Trophoblast cell (in vitro differentiated cells and primary cell): Measurements from ENCODE around the gene VWCE.

Experiments used
- DNase-seq, 2 donors: peaks; one replicate each; pipeline ENCODE4 v3.0.0-alpha.2; 2016
- H2AFZ ChIP-seq: 2 replicates; pipeline ENCODE4 v1.6.1; 2013; ENCODE audit warnings: low read length, moderate library complexity, mild to moderate bottlenecking; ENCODE audit not compliant: insufficient read depth, poor library complexity
- H2AK5ac ChIP-seq: 2 replicates; pipeline ENCODE4 v1.6.1; 2013; ENCODE audit warnings: mild to moderate bottlenecking, low read length
- H2BK120ac ChIP-seq: 2 replicates; pipeline ENCODE4 v1.6.1; 2013; ENCODE audit warnings: low read length, mild to moderate bottlenecking, moderate library complexity; ENCODE audit not compliant: insufficient read depth, poor library complexity
- H2BK12ac ChIP-seq: 2 replicates; pipeline ENCODE4 v1.6.1; 2013; ENCODE audit warnings: mild to moderate bottlenecking, low read length, moderate library complexity
- H2BK5ac ChIP-seq: 2 replicates; pipeline ENCODE4 v1.6.1; 2013; ENCODE audit warnings: low read length, low read depth, moderate library complexity, mild to moderate bottlenecking; ENCODE audit not compliant: poor library complexity
- H3K14ac ChIP-seq: 2 replicates; pipeline ENCODE4 v1.6.1; 2013; ENCODE audit warnings: mild to moderate bottlenecking, low read length
- H3K18ac ChIP-seq: 2 replicates; pipeline ENCODE4 v1.6.1; 2013; ENCODE audit warnings: mild to moderate bottlenecking, low read length
- H3K23ac ChIP-seq: 2 replicates; pipeline ENCODE4 v1.6.1; 2013; ENCODE audit warnings: low read length
- H3K27ac ChIP-seq: 2 replicates; pipeline ENCODE4 v1.5.1; 2013; ENCODE audit warnings: low read depth, mild to moderate bottlenecking, inconsistent platforms, low read length, moderate library complexity
- H3K27me3 ChIP-seq: 2 replicates; pipeline ENCODE4 v1.6.1; 2013; ENCODE audit warnings: inconsistent platforms, mild to moderate bottlenecking, low read length, moderate library complexity; ENCODE audit not compliant: insufficient read depth
- H3K36me3 ChIP-seq, 2 experiments: 1 replicate in 1 of 2; 2 replicates in 1 of 2; pipeline ENCODE4 v1.6.1; 2013; ENCODE audit warnings: low read length in 2 of 2, mild to moderate bottlenecking in 2 of 2, moderate library complexity in 1 of 2; ENCODE audit not compliant: insufficient read depth in 2 of 2, control insufficient read depth in 1 of 2
- H3K4ac ChIP-seq: 2 replicates; pipeline ENCODE4 v1.6.1; 2013; ENCODE audit warnings: low read depth, mild to moderate bottlenecking, low read length, moderate library complexity
- H3K4me1 ChIP-seq, 2 experiments: 1 replicate in 1 of 2; 2 replicates in 1 of 2; pipeline ENCODE4 v1.6.1; 2013; ENCODE audit warnings: low read length in 2 of 2, mild to moderate bottlenecking in 2 of 2, moderate library complexity in 1 of 2; ENCODE audit not compliant: insufficient read depth in 2 of 2, control insufficient read depth in 1 of 2
- H3K4me2 ChIP-seq: 2 replicates; pipeline ENCODE4 v1.6.1; 2013; ENCODE audit warnings: inconsistent platforms, mild to moderate bottlenecking, low read length, moderate library complexity
- H3K4me3 ChIP-seq: 2 replicates; pipeline ENCODE4 v1.5.1; 2013; ENCODE audit warnings: mild to moderate bottlenecking, low read depth, low read length, inconsistent platforms
- H3K79me1 ChIP-seq: one replicate; pipeline ENCODE4 v1.6.1; 2013; ENCODE audit warnings: low read length
- H3K79me2 ChIP-seq: 2 replicates; pipeline ENCODE4 v1.6.1; 2013; ENCODE audit warnings: low read length, mild to moderate bottlenecking; ENCODE audit not compliant: control insufficient read depth, insufficient read depth, poor library complexity
- H3K9ac ChIP-seq: 2 replicates; pipeline ENCODE4 v1.6.1; 2013; ENCODE audit warnings: mild to moderate bottlenecking, low read length
- H3K9me3 ChIP-seq: 2 replicates; pipeline ENCODE4 v1.6.1; 2013; ENCODE audit warnings: low read depth, mild to moderate bottlenecking, control low read depth, inconsistent platforms, low read length; ENCODE audit not compliant: insufficient read depth
- H4K12ac ChIP-seq: 2 replicates; pipeline ENCODE4 v1.6.1; 2013; ENCODE audit warnings: low read depth, mild to moderate bottlenecking, low read length, moderate library complexity
- H4K8ac ChIP-seq: 2 replicates; pipeline ENCODE4 v1.6.1; 2013; ENCODE audit warnings: low read depth, mild to moderate bottlenecking, low read length, moderate library complexity
- H4K91ac ChIP-seq: one replicate; pipeline ENCODE4 v1.6.1; 2013; ENCODE audit warnings: low read depth, mild to moderate bottlenecking, low read length, moderate library complexity
- WGBS: extraction: QIAGEN DNeasy Blood & Tissue Kit; methylation state at CpG from one replicate; pipeline ENCODE4 v1.1.7; 2013; ENCODE audit warnings: missing lambda C conversion rate; ENCODE audit not compliant: insufficient read length, insufficient coverage; ENCODE audit errors: extremely low coverage; 5-methylcytosine and 5-hydroxymethylcytosine counted together

Gene VWCE

DNA sequence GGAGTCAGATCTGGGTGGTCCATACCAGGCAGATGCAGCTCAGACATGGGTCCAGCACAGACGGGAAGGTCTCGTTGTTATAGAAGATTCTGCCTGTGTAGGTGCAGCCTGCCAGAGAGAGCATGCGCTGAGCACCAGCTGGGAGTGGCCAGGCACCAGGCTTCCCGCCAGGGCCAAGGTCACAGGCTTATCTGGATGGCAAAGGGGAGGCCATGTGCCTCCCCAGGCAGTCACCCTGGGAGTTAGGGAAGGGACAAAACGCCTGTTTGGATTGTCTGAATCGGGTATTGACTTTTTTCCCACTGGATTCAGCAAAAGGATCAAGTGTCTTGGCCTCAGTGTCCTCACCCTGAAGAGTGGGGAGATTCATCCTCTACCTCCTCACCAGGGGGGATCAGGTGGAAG, 27.7 kb downstream of the VWCE start:
- no peak overlapping the region for H2AK5ac ChIP-seq
- no peak overlapping the region for H3K27ac ChIP-seq
- DNase-seq, result no peak
- H4K91ac ChIP-seq, result no peak overlapping the region
- no peak overlapping the region for H4K12ac ChIP-seq
- H2AFZ ChIP-seq, result no peak overlapping the region
- no peak overlapping the region for H3K9ac ChIP-seq
- H3K36me3 ChIP-seq, result peaks cover 0 to 4% of the 10 kb centered on the region in 2 experiments
- H3K27me3 ChIP-seq, result no peaks in the 10 kb centered on the region
- H3K4me2 ChIP-seq, result no peak overlapping the region
- no CpG with 5 or more reads among the region's 6 CpGs for WGBS
- no peak overlapping the region for H3K4me3 ChIP-seq
- no peaks in the 10 kb centered on the region for H3K79me1 ChIP-seq
- peaks cover 2% of the 10 kb centered on the region for H3K9me3 ChIP-seq
- no peak overlapping the region for H2BK12ac ChIP-seq
- H3K14ac ChIP-seq, result no peak overlapping the region
- no peak overlapping the region for H2BK5ac ChIP-seq
- H3K79me2 ChIP-seq, result no peaks in the 10 kb centered on the region
- H2BK120ac ChIP-seq, result no peak overlapping the region
- no peak overlapping the region for H4K8ac ChIP-seq
- H3K4ac ChIP-seq, result no peak overlapping the region
- no peak overlapping the region for H3K18ac ChIP-seq
- no peaks in the 10 kb centered on the region for H3K4me1 ChIP-seq
- H3K23ac ChIP-seq, result no peak overlapping the region

DNA sequence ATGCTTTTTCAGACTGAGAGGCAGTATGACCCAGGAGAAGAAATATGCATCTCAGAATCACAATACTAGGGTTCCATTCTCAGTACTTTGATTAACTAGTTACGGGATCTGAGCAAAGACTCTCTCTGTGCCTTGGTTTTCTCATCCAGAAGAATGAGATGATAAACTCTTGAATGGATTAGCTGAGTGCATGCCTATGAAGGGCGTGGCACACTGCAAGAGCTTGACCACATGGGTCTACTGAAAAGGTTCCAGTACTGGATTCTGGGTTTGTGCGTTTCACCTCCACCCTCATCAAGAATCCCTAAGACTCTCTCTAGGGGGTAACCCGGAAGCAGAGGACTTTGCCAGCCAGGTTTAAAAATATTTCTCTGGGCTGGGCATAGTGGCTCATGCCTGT, 28.5 kb downstream of the VWCE start:
- H2AFZ ChIP-seq, result no peak overlapping the region
- no peak overlapping the region for H2BK5ac ChIP-seq
- H3K18ac ChIP-seq, result no peak overlapping the region
- peak in 1 of 2 donors; percentile 46 for DNase-seq
- no peaks in the 10 kb centered on the region for H3K79me1 ChIP-seq
- H3K14ac ChIP-seq, result no peak overlapping the region
- no peak overlapping the region for H3K23ac ChIP-seq
- H3K36me3 ChIP-seq, result peaks cover 0 to 3% of the 10 kb centered on the region in 2 experiments
- no peak overlapping the region for H3K4ac ChIP-seq
- H3K79me2 ChIP-seq, result no peaks in the 10 kb centered on the region
- no peak overlapping the region for H3K27ac ChIP-seq
- H2BK12ac ChIP-seq, result no peak overlapping the region
- H3K9ac ChIP-seq, result no peak overlapping the region
- H2AK5ac ChIP-seq, result no peak overlapping the region
- no peak overlapping the region for H2BK120ac ChIP-seq
- no peak overlapping the region for H3K4me2 ChIP-seq
- H3K4me3 ChIP-seq, result no peak overlapping the region
- no peak overlapping the region for H4K12ac ChIP-seq
- H4K91ac ChIP-seq, result no peak overlapping the region
- no peak overlapping the region for H4K8ac ChIP-seq
- H3K9me3 ChIP-seq, result peaks cover 2% of the 10 kb centered on the region
- H3K27me3 ChIP-seq, result no peaks in the 10 kb centered on the region
- no CpG with 5 or more reads among the region's 4 CpGs for WGBS
- H3K4me1 ChIP-seq, result no peaks in the 10 kb centered on the region

DNA sequence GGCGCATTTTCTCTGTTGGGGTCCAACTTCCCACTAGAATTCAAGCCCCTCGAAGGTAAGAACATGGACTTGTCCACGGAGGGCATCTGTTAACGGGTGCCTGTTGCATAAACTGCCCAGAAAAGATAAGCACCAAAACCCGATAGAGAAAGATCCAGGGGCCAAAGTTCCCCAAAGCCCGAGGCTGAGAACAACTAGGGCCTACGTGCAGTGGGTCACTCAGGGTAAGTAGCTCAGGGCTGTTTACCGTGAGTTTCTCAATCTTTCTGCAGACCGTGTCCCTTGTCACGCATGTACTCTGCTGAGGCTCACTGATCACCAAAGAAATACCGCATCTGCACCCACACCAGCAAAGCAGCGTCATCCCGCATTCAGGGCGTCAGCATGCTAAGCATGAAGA, 29.8 kb downstream of the VWCE start:
- Histone ChIP-seq H4K12ac (no peak overlapping the region), H3K79me2 (no peaks in the 10 kb centered on the region), H3K4me1 (no peaks in the 10 kb centered on the region), H4K91ac (no peak overlapping the region), H2BK5ac (no peak overlapping the region), H2AFZ (no peak overlapping the region), H2BK120ac (no peak overlapping the region), H3K18ac (no peak overlapping the region), H3K9me3 (peaks cover 2% of the 10 kb centered on the region), H3K9ac (no peak overlapping the region), H3K14ac (no peak overlapping the region), H2BK12ac (no peak overlapping the region), H4K8ac (no peak overlapping the region), H3K4me3 (no peak overlapping the region), H3K4me2 (no peak overlapping the region), H3K23ac (no peak overlapping the region), H3K36me3 (no peaks in the 10 kb centered on the region), H3K27ac (no peak overlapping the region), H3K4ac (no peak overlapping the region), H3K79me1 (no peaks in the 10 kb centered on the region), H3K27me3 (no peaks in the 10 kb centered on the region), H2AK5ac (no peak overlapping the region)
- WGBS, result no CpG with 5 or more reads among the region's 14 CpGs
- peak; percentile 97 for DNase-seq

GRCh38 chr11:61264795-61265194, 30.3 kb downstream of the VWCE start:
- no peak overlapping the region for H3K18ac ChIP-seq
- H3K4me3 ChIP-seq, result no peak overlapping the region
- H3K9me3 ChIP-seq, result peaks cover 2% of the 10 kb centered on the region
- H3K23ac ChIP-seq, result no peak overlapping the region
- H4K8ac ChIP-seq, result no peak overlapping the region
- no peak overlapping the region for H2BK12ac ChIP-seq
- no peak overlapping the region for H2AFZ ChIP-seq
- no peaks in the 10 kb centered on the region for H3K79me2 ChIP-seq
- no peaks in the 10 kb centered on the region for H3K27me3 ChIP-seq
- DNase-seq, result no peak
- H3K9ac ChIP-seq, result no peak overlapping the region
- no peaks in the 10 kb centered on the region for H3K36me3 ChIP-seq
- H4K12ac ChIP-seq, result no peak overlapping the region
- no peak overlapping the region for H3K4me2 ChIP-seq
- no peak overlapping the region for H3K27ac ChIP-seq
- WGBS, result no CpG with 5 or more reads among the region's 14 CpGs
- H3K14ac ChIP-seq, result no peak overlapping the region
- no peak overlapping the region for H3K4ac ChIP-seq
- no peak overlapping the region for H2BK120ac ChIP-seq
- no peaks in the 10 kb centered on the region for H3K4me1 ChIP-seq
- H2BK5ac ChIP-seq, result no peak overlapping the region
- H2AK5ac ChIP-seq, result no peak overlapping the region
- H4K91ac ChIP-seq, result no peak overlapping the region
- no peaks in the 10 kb centered on the region for H3K79me1 ChIP-seq
